HG02852 (cell line): ENCODE measurements around the gene PSME1.
A peak's percentile ranks its signal among the peaks of the same experiment; 100 is the strongest.

Experiments
- ATAC-seq: cut with Tn5 transposase; IDR thresholded peaks from one replicate; pipeline ENCODE4 v1.9.1; 2021; ENCODE audit warnings: mild to moderate bottlenecking, moderate library complexity; ENCODE audit not compliant: unreplicated experiment

PSME1 gene

DNA sequence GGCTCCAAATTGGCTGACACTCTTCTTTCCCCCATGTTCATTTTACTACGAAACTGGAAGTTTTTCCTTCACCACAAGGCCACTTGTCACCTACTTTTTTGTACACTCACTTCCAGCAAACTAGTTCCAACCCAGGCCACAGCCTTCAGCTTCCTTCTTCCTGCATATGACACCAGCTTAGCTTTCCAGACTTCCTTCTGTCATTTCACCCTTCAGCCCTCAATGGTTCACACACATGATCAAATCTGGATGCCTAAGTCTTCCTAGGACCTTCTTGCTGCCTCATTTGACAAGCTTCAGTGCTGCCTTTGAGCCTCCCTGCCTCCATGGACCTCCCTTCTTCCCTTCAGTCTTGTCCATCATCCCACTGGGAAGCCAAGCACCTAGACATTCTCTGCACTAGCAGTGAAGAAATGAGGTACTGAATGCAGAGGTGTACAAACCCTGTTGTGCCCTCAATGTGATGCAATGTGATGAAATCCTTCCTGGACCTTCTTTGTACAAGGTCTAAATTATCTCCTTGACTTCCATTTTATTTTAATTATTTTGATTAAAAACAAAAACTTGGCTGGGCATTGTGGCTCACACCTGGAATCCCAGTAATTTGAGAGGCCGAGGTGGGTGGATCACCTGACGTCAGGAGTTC lies 31.6 kb downstream of the PSME1 start:
- no peak for ATAC-seq

DNA sequence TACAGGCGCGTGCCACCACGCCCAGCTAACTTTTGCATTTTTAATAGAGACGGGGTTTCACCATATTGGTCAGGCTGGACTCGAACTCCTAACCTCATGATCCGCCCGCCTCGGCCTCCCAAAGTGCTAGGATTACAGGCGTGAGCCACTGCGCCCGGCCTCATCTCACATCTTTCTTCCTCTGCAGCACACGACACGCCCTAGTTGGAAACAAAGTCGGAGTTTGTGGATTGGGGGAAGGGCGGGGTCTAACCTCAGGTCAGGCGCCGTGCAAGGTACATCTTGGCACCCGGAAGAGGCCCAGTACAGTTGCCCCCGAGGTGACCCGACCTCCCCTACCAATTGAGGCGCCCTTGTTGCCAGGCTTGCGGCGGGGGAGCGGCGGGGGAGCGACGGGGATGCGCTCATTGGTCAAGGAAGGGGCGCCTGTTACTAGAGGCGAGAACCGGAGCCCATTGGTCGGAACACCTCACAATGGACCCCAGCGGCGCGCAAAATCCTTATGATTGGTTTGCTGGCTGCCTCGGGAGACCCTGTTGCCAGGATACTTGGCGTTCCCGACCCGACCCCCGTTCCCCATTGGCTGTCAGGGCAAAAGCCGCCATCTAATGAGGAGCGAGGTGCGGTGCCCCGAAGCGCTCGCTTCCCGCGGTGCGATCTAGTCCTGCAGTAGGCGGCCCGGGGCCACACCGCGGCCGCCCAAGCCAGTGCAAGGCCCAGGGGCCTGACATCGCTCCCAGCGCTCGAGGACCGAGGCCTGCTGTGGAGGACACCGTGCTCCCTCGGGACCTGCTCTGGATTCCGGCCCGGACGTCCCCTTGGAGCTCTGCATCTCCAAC lies 35.6 kb downstream of the PSME1 start, which contains the start of gene REC8:
Gene REC8, plus strand, starts transcription at position 659 of the 839 bp plus-strand sequence. CDS start 473 bp downstream, outside the sequence.
- ATAC-seq, result peak; percentile 84

DNA sequence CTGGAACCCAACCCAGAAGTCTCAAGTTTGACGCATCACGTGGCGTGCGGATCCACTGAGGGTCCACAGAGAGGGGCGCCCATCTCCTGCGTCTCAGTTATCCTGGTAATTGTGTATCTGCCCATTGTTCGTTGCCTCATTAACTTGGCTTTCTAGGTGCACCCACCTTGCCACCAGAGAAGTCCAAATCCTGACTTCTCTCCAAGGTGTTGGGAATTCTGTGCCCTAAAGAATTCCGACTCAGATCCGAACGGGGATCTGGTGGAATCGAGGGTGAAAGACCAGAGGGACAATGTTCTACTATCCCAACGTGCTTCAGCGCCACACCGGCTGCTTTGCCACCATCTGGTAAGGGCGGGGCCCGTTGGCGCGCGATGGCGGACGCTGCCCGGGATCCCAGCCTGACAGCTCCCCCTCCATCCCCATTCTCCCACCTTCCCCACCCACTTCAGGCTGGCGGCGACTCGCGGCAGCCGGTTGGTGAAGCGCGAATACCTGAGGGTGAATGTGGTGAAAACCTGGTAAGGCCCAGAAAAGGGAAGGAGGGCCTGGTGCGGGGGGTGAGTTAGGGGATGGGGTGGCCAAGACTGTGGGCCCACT lies 36.4 kb downstream of the PSME1 start:
- no peak for ATAC-seq

DNA sequence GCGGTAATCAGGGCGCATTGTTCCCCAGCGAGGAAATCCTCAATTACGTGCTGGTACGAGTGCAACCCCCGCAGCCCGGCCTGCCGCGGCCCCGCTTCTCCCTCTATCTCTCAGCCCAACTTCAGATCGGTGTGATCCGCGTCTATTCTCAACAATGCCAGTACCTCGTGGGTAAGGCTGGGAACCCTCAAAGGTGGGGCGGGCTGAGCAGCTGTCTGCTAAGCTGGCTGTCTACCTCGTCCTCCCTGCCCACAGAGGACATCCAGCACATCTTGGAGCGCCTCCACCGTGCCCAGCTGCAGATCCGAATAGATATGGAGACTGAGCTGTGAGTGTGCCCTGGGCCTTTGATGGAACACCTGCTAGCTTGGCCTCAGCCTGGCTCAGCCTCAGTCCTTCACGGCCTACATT lies 36.9 kb downstream of the PSME1 start:
- no peak for ATAC-seq

DNA sequence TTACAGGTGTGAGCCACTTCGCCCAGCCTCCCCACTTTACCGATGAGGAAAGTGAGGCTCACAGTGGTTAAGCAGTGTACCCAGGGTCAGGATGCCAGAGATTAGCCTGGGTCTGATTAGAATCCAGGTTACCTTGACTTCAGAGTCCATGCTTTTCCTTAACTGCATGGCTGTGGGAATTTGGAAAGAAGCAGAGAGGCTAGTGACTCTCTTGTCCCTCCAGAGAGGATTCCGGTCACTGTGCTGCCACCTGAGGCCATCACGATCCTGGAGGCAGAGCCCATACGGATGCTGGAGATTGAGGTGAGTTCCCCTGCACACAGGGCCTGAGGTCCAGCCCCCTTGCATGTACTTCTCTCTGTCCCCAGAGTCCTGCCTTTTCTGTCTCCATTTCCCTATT lies 40.6 kb downstream of the PSME1 start:
- no peak for ATAC-seq

DNA sequence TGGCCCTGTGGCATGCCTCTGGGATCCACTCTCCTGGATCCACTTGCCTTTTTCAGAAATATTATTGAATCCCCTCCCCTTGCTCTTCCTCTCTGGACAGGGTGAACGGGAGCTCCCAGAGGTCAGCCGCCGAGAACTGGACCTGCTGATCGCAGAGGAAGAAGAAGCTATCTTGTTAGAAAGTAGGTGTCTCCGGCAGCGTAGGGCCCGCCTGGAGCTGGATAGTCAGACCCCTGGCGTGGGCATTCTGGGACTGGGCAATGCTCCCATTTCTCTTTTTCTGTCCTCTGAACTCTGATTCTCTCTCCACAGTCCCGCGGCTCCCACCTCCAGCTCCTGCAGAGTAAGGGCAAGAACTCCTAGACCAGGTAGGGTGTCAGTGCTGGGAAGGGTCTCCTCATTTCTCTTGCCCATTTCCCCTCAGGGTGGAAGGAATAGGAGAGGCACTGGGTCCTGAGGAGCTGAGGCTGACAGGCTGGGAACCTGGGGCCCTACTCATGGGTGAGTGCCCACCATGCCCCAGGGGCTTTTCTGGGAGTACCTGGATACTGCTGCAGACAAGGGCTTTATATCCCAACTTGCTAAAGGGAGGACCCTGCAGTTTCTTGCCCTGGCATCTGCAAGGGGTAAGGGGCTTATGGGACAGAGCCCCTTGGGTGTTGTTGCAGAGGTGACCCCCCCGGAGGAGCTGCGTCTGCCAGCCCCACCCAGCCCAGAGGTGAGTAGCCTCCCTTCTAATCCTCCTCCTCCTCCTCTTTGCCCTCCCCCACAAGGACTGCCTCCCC lies 41.2 kb downstream of the PSME1 start:
- no peak for ATAC-seq

DNA sequence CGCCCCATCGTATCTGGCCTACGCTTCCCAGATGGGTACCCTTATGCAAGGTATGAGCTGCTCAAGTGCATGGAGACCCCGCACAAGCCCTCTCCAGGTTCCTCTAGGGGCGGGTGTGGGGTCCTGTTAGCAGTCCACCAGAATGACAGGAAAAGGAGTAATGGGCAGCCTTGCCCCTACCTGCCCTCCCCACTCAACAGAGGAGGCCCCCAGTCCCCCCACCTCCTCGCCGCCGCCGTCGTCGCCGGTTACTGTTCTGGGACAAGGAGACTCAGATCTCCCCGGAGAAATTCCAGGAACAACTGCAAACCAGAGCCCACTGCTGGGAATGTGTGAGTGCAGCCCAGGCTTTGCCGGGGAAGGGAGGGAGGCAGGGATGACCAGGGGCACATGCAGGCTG lies 41.9 kb downstream of the PSME1 start:
- no peak for ATAC-seq

DNA sequence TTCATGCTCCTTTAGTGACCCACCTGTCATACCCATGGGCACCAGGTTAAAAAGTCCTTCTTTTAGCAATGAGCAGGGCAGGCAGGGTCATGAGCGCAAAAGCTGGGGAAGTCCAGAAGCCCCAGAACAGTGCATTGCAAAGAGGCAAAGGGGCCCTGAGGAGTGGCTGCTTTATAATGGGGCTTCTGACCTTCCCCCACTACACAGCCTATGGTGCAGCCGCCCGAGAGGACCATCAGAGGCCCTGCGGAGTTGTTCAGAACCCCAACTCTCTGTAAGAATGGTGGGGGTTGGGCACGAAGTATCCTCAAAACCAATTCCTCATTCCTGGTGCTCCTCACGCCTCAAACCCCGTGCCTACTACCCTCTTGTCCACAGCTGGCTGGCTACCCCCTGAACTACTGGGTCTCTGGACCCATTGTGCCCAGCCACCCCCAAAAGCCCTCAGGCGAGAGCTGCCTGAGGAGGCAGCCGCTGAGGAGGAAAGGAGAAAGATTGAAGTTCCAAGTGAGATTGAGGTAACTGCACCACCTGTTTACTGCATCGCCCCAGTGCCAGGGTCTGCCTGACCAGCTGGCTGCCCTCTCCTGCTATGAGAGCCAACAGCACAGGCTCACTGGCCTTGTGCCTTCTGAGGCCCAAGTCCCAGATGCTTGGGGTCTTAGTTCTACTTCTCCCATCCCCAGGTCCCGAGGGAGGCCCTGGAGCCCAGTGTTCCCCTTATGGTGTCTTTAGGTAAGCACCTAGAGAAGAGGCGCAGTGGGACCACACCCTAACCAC lies 42.6 kb downstream of the PSME1 start:
- ATAC-seq, result no peak

DNA sequence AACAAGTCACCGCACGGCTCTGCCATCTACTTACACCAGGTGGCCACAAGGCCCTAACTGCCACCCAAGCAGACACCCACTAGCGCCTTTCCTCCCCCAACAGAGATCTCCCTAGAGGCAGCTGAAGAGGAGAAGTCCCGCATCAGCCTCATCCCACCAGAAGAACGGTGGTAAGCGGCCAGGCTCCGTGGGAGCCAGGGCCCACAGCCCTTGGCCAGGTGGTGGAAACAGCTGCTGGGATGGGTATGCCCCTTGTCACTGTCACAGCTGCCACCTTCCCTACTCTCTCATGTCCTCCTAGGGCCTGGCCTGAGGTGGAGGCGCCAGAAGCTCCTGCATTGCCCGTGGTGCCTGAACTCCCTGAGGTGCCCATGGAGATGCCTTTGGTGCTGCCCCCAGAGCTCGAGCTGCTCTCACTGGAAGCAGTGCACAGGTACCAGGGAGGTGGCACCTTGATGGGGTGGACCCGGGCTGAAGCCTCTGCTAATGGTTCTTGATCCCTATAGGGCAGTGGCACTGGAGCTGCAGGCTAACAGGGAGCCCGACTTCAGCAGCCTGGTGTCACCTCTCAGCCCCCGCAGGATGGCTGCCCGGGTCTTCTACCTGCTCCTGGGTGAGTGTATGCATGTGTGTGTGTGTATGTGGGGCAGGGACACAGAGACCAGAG lies 43.4 kb downstream of the PSME1 start:
- no peak for ATAC-seq

DNA sequence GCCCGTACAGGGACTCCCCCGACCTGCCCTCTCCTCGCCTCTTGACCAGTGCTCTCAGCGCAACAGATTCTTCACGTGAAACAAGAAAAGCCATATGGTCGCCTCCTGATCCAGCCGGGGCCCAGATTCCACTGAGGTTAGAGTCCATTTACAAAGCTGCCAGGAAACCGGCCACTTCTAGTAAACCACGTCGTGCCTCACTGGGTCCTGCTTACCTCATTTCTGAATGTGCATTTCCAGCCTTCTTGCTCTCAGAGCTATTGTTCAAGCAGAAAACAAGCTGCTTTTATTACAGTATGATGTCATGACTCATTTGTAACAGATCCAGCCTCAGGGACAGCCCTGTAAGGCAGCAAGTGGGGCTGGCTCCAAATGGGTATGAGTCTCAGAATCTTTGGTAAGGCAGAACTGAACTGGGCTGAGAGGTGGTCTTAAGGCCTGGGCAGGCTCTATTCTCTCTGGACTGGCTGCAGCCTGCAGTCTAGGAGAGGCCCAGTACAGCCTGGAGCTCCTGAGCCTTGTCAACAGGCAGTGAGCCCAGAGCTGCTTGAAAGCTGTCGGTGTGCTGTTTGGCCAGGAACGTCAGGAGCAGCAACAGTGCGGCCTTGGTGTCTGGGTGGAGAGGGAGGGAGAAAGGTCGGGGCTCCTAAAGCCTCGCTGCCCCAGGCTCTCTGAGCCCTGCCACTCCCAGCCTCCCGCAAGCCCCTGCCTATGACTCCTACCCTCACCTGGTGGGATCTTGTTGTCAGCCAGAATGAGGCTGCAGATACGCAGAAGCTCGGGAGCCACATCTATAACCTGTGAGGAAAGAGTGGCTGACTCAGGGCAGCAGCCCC lies 44.2 kb downstream of the PSME1 start:
- no peak for ATAC-seq

DNA sequence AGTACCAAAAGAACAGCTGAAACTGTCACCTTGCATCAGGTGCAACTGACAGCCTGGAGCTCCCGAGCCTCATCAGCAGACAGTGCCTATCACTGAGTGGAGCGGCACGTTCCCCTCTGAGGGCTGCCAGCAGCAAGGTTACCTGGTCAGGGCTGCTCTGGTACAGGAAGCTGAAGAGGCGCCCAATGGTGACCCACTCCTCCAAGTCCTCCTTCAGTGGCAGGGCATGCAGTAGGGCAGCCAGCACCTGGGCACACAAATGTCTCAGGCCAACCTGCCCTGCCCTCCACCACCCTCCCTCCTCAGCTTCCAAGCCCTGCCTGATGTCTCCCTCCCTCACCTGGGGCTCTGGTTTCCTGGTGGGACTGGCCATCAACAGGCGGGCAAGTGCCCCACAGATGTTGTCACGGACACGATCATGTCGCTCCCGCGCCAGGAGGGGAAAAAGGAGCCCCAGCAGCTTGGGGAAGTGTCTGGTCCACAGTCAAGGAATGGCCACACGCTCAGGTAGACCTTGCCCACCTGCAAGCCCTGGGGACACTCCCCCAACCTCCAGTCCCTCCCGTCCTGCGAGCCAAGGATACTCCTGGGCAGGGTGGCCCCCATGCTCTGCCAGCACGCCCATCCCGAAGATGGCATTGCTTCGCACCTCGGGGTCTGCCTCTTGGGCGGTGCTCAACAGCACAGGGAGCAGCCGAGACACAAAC lies 45.5 kb downstream of the PSME1 start:
- ATAC-seq, result no peak

DNA sequence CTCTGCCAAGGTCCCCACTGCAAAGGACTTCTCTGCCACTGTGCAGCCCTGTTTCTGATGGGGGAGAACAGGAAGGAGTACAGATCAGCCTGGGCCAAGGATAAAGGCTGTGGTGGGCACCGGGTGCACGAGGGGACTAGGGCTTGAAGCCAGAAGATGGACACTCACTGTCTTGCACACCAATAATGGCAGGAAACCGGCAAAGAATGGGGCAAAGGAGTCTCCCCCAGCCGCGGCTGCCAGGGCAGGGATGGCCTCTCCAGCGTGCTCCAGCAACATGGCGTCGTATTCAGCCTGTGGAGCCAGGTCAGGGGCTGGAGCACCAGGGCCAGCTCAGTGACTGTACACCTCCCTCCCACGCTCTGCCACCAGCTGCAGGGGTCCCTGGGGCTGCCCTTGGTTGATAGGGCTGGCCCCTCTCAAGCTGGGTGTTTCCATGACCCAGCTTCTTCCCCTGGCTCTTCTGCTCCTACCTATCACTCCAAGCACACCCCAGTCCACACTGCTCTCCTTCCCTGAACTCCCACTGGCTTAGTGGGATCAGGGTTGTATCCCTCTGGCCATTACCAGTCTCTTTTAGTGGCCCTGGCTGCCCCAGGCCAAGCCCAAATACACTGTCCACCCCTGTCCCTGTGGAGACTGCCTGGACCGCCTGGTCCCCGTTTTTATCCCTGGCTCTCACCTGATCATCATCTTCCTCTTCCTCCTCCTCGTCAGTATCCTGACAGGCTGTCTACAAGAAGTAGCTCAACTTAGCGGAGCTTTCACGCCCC lies 46.3 kb downstream of the PSME1 start:
- ATAC-seq, result no peak

DNA sequence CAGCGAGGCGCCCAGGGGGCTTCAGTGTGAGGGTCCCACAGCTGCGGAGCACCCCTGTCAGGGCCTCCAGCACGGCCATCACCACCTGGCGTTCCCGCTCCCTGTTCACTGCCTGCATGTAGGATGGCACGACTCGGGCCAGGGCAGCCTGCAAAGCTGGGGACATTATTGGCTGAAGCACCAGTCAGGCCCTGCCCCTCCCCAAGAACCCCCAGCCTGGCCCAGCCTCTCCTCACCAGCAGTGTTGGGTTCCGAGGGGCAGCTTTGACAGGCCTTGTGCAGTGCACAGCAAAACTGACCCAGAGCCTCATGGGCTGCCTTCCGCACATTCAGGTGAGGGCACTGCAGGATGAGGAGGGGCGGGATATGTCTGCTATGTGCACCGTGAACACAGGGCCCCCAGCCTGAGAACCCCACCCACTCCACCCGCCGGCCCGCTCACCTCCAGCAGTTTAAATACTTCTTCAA lies 47.1 kb downstream of the PSME1 start:
- no peak for ATAC-seq

DNA sequence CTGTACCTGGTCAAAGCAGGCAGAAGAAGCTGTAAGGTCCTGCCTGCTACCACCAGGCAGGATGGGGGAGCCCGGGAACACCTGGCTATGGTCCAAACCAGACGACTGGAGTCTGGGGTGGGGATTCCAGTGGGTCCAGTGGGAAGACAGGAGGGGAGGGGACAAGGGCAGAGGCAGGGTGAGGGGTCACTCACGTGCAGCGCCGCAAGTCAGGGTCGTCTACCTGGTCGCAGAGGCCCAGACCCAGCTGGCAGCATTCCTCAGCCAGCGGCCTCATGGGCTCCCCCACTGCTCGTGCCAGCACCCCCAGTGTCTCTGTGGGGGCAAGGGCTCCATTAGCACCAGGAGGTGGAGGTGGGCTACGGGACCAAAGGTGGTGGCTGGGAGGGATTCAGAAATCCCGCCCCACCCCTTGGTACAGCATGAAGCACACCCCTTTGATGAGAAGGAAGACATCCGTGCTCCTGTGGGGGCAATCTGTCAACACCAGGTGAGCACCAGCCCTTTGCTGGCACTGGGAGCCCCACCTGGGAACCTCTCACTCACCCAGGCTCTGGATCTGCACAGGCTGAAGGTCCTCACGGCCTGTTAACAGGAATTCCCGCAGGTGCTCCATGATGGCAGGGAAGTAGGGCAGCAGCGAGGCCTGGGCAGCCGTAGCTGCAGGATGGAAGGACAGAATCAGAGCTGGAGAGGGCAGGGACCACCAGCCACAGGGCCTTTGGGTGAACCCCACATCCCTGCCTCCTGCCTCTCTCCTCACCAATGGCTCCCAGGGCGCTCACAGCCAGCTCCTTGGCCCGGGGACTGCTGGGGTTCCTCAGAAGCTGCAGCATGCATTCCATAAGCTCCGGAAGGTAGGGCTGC lies 48.3 kb downstream of the PSME1 start:
- no peak for ATAC-seq

DNA sequence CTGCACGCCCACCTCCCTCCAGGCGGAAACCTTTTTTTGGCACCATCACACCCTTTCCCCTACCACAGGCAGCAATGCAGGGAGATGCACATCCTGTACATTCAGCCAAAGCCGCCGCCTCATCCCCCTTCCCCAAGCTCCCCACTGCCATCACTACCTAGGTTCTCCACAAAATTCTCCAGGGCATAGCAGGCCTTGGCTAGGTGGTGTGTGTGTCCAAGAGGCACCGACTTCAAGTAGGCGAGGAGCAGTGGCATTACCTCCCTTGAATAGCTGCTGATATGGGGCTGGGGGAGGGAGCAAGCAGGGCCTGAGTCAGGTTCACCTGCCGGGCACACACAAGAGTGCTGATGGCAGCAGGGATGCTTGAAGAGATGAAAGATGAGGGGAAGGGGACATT lies 49.0 kb downstream of the PSME1 start:
- no peak for ATAC-seq

DNA sequence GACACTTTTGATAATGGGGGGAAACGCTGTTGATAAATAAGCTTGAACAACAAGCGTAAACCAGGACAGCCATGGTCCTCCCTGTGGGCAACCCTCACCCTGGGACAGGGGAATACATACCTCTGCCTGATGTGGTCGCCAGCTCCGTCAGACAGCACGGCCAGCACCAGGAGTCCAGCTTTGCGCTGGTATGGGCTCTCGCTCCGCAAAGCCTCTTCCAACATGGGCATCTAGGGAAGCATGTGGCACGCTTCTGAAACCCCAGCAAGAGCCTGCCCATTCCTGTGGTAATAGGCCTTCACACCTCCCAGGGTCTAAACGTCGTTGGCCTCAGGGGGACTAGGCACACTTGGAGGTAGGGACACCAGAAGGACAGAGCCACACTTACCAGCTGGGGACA lies 49.7 kb downstream of the PSME1 start:
- ATAC-seq, result no peak
